M059J (cell line): Measurements from ENCODE around the gene NR0B2. TPM values are rescaled to one million over a fixed set of nuclear protein-coding genes. Genes with fewer than 3 reads are reported as not detected.
"Not testable (repeated sequence)": the region's sequence is repeated elsewhere in the genome, so short reads cannot be mapped to it uniquely, and the experiment has no call there.

Experiments
- DNase-seq: peaks from one replicate; pipeline ENCODE4 v3.0.0-alpha.2; 2012; ENCODE audit warnings: low read depth
- total RNA-seq: library from RNA; depleted of rRNA; stranded (reverse); fragments of >200 nt; shearing (Covaris generic); gene quantifications from 2 replicates; pipeline ENCODE4 v1.2.3, GENCODE V29; 2014; rRNA removed

The NR0B2 gene, protein sequence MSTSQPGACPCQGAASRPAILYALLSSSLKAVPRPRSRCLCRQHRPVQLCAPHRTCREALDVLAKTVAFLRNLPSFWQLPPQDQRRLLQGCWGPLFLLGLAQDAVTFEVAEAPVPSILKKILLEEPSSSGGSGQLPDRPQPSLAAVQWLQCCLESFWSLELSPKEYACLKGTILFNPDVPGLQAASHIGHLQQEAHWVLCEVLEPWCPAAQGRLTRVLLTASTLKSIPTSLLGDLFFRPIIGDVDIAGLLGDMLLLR
- total RNA-seq: not detected in 2 replicates

DNA sequence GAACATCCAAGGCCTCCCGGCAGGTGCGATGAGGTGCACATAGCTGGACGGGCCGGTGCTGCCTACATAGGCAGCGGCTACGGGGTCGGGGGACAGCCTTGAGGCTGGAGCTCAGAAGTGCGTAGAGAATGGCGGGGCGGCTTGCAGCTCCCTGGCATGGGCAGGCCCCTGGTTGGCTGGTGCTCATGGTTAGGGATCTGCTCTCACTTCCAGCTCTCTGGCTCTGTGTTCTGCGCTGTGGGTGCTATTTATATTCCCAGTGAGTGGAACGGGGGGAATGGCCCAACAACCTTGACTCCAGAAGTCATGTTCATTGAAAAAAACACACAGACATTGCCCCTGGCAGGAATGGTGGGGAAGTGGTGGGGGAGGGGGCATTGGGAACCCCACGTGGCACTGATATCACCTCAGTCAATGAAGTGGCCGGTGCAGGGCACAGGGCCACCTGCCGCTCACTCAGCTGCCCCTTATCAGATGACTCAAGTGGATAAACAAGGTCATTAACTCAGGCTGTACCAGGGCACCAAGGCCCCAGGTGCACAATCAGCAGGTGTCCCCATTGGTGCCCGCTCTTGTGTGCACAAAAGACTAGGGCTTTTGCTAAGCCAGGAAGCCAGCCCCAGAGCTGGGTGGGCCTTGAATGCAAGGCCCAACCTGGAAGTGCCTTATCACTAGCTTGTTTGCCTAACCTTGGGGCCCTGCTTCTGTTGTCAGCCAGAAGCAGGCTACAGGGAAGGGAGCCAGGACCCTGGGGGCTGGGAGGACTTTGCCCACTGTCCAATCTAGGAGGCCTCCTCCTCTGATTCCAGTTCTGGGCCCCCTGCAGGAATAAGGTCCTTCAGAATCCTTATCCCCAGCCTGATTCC lies at the start of gene NR0B2:
NR0B2 (minus strand) TSS at position 222 of the 866 bp plus-strand sequence; CDS start at position 187, 35 bp downstream.
- no peak for DNase-seq

DNA sequence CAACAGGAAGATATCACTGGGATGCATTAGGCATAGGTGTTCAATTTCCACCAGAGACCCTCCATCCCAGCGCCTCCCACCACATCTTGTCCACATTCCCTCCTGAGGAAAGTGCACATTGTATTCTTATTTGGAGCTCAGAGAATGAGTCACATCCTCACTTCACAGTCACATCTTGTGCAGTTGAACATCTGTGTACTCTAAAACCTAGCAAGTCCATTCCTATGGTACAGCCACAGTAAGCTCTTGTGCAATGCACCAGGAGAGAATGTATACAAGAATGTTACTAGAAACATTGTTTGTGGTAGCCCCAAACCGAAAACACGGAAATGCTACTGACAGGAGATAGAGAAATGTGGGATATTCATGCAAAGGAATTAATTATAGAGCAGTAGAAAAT lies 48.1 kb upstream of the NR0B2 start:
- DNase-seq: peak; percentile 73

DNA sequence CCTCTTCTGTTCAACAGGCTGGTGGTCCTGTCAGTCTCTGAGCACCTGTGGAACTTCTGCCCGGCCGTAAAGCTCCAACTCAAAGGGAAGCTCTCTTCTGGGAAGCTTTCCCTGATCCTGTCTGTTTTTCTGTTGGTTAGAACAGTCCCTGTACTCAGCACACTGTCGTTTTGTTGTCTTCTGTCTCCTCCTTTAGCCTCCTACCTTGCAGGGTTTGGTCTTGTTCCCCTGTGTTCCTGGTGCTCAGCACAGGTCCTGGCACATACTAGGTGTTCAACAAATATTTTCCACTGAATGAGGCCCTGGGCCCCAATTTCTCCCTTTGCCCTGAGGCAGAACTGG lies 46.8 kb upstream of the NR0B2 start:
- DNase-seq: no peak

DNA sequence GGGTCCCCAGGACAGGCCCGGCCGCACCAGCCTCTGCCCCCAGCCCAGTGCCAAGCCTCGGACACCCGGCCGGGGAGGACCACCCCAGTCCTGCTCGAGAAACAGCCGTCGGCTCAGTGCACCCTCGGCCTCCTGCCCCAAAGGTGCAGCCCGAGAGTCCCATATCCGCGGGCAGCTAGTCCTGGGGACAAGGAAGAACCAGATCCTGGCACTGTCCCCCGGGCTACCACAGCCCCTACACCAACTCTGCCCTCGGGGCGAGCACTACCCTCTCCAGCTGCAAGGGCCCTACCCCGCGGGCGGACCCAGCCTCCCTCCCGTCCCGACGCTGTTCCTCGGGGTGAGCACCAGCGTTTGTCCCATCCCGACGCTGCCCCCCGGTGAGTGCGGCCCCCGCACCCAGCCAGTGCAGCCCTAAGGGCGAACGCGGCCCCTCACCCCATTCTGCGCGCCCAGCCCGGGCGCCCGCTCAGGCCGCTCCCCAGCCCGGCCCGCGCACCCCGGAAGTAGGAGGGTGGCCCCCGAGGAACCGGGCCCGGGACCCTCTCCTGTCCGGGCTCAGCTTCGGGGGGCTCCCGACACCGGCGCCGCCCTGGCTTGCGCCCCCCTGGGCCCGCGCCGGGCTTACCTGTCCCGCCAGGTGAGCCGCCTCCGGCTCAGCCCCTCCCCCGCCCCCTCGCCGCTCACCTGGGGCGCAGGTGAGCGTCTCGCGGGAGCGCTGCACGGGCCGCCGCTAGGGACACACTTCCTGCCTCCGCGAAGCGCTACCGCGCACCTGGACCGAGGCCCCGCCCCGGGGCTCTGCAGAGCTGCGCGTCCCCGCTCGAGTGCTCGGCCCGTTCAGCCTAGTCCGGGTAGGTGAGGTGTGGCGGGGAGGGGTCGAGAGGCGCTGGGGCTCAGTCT lies 46.2 kb upstream of the NR0B2 start, which contains the start of gene KDF1:
KDF1 (minus strand) TSS at position 747 of the 903 bp plus-strand sequence. CDS start 8,088 bp downstream, outside the sequence.
- no peak for DNase-seq

DNA sequence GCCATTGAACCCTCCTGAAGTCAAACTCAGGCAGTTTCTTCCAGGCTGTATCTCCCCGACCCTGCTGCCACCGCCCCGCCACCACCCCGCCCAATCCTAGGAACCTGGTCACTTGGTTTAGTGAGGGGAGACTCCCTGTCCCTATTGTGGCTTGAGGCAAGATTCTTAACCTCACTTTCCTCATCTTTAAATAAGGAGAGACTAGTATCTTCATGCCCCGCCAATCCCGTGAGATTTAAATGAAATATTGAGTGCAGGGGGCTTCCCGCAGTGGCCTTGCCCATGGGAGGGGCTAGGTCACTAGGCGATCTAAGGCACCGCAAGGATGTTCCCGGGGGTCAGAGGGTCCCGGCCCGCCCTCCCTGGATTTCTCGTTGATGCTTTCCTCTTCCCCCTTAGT lies 45.5 kb upstream of the NR0B2 start:
- DNase-seq: no peak

DNA sequence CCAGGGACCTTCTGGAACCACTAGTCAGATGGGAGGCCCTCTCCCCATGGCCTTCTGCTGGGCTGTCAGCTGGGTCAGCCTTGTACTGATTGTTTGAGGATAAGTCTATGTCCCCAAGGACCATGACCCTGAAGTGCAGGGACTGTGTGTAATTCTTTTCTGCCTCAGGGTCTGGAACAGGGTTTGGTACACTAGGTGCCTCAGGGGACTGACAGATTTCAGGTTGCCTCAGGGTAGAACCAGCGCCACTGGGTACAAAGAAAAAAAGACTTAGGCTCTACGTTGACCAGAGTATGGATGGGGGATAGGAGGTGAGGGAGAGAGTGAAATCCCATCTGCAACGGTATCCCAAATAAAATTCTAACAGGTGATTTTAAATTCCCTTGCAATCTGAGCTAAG lies 43.5 kb upstream of the NR0B2 start:
- DNase-seq: no peak

DNA sequence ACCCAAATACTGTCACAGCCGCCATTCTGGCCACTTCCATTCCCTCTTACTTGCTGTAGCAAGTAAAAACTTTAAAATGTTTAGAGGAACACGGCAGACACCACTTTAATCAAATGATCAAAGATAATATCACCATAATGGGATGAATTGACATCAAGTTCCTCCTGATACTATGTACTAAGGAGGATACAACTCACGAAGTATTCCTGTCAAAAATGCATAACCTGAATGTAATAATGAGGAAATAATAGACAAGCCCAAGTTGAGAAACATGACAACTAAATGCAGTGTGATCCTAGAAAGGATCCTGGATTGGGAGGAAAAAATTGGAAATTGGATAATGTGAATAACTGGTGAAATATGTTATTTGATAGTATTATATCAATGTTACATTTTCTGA lies 42.5 kb upstream of the NR0B2 start:
- DNase-seq: no peak

DNA sequence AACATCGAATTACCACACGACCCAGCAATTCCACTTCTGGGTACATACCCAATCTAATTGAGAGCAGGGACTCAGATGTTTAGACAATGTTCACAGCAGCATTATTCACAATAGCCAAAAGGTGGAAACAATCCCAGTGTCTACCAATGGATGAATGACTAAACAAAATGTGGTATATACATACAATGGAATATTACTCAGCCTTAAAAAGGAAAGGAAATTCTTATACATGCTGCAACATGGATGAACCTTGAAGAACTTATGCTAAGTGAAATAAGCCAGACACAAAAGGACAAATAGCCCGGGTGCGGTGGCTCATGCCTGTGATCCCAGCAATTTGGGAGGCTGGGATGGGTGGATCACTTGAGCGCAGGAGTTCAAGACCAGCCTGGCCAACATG lies 39.6 kb upstream of the NR0B2 start:
- DNase-seq: no peak

DNA sequence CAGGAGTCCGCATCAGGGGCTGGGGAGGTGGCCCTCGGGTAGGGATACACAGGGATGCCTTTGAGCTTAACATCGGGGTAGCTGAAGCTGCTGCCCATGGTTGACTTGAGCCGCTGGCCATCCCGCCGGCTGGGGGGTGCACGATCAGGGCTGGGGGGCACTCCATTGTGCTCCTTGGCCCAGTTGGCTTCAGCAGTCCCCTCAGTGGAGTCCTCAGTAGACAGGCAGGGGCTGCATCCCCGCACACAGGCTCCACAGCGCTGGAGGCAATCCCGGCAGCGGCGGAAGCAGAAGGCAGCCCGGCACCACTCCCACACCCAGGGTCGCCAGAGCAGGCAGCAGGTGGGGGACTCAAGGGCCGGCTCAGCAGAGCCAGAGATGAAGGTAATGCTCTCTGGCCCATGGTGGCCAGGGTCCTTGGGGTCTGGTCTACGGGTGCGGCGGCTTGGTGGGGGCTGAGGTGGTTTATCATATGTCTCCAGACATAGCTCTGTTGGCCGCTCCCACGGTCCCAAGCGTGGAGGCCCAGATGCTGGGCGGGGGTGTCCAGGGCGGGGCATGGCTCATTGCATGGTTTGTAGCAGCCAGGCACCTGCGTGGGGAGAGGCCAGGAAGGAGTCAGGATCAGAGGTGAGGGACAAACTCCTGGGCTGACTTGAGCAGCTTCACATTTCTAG lies 38.2 kb upstream of the NR0B2 start:
- DNase-seq: no peak

DNA sequence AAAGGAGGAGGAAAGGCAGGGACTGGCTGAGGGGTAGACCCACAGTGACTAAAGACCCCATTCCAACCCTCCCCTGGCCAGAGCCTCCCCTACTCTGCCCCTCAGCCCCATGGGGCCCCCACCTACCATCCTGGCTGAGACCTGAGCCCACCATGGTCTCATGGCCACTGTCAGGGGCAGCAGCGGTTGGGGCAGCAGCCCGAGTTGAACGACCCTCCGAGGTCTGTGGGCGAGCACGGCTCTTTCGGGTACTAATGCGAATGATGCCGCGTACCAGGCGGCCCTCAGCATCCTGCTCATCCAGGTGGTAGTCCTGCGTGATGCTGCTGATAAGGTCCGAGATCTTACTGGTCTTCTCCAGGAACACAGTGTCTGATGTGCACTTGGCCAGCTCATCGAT lies 37.4 kb upstream of the NR0B2 start:
- DNase-seq: no peak

DNA sequence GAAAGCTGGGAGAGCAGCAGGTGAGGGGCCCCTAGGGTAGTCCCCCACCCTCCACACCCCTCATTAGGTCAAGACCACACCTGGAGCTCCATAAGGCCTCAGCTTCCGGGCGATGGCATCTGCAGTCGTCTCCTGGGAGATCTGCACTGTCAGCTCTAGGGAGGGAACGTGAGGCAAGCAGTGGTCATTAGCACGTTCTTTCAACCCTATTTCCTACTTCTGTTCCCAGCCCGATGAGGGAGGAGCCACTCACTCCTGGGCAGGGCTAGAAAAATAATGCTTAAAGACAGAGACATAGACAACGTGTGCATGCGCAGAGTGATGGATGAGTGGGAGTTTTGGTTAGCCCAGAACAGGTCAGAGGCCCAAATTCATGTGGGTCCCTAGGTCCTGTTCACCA lies 36.8 kb upstream of the NR0B2 start:
- DNase-seq: no peak

DNA sequence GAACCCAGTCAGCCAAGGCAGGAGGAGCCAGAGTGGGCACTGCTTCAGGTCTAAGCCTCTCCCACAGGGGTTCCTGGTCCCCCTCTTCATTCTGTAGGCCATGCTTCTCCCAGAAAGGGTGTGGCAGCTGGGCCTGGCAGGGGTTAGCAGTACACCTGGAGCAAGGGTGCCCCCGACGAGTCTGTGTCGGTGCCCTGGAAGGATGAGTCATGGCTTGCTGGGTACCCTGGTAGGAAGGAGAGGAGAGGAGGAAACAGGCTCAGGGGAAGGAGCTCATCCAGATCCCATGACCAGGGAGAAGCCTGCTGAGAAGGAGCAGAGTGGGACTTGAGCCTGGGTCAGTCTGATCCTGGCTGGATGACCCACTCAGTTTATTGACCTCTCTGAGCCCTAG lies 36.1 kb upstream of the NR0B2 start:
- DNase-seq: peak; percentile 26

DNA sequence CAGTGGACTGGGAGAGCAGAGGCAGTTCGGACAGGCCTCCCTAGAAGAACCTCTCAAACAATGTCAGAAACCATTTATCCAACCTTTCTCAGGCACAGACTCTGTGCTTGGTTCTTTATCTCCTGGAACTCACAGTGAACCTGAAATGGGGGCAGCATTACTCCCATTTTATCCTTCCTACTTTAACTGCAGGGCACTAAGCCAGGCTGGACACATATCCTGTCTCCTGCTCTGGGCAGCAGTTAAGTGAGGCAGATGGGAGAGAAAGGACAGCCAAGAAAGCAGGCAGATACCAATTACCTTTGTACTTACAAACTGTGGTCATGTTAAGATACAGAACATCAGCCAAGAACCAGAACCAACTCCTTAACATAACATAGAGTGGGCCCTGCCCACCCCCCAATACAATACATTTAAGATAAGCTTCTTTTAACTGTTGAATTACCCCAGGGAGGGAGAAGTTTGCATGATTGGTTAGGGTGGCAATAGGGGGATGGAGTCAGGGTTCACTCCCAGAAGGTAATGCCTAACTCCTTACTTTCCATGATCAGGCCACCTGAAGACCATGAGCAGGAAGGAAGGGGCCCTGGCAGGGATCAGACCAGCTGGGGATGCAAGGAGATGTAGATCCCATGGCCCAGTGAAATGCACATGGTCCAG lies 35.6 kb upstream of the NR0B2 start:
- DNase-seq: peak; percentile 37

DNA sequence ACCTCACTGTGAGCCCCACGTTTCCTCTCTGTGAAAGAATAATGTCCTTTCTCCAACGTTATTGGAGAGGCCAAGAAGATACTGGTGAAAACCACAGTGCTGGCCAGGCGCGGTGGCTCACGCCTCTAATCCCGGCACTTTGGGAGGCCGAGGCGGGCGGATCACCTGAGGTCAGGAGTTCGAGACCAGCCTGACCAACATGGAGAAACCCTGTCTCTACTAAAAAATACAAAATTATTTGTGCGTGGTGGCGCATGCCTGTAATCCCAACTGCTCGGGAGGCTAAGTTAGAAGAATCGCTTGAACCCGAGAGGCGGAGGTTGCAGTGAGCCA lies 34.9 kb upstream of the NR0B2 start:
- DNase-seq: not testable (repeated sequence)

DNA sequence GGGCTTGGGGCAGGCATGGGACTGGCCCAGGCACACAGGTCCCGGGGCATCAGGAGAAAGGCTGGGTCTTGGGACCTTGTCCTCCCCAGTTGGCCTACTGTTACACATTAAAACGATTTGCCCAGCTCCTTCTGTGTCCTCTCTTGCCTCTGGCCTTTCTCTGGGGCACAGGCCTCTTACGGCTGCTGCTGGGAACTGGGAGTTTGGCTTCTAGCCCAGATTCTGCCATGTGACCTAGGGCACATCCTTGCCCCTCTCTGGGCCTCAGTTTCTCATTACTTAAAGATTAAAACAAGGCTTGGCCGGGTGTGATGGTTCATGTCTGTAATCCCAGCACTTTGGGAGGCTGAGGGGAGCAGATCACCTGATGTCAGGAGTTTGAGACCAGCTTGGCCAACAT lies 32.5 kb upstream of the NR0B2 start:
- no peak for DNase-seq

DNA sequence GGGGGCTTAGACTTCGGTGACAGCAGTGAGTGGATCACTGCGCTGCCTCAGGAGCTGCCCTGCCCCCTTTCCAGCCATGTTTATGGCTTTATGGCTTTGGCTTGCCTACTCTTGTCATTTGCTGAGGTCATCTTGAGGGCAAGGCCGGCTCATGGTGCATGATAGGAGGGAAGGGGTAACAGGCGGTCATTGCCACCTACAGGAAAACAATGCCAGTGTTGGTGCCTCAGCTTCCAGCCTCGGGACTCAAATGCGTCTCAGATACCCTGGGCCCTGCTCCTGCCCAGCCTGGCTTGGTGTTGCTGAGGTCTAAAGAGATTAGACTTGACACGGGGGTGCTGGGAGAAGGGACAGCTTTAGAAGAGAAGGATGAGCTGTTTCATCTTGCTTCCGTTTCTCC lies 32.0 kb upstream of the NR0B2 start:
- no peak for DNase-seq

DNA sequence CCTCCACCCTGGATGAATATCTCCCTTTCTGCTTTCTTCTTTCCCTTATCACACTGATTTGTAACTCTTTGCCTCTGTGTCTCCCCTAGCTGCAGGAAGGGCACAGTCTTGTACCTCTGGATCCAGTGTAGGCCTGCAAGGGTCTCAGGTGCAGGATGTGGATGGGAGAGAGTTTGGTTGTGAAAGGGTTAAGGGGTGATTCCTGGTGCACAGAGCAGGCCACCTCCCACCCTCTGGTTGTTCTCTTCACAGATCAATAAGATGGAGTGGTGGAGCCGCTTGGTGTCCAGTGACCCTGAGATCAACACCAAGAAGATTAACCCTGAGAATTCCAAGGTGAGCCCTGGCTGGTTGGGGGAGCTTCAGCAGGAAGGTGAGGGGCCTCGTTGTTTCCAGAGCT lies 31.4 kb upstream of the NR0B2 start:
- DNase-seq: no peak

DNA sequence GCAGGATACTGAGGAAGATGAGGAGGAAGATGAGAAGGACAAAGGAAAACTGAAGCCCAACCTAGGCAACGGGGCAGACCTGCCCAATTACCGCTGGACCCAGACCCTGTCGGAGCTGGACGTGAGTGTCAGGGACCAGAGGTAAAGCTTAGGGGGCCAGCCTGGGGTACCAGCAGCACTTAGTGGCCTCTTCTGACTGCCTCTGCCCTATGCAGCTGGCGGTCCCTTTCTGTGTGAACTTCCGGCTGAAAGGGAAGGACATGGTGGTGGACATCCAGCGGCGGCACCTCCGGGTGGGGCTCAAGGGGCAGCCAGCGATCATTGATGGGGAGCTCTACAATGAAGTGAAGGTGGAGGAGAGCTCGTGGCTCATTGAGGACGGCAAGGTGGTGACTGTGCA lies 28.9 kb upstream of the NR0B2 start:
- DNase-seq: no peak

DNA sequence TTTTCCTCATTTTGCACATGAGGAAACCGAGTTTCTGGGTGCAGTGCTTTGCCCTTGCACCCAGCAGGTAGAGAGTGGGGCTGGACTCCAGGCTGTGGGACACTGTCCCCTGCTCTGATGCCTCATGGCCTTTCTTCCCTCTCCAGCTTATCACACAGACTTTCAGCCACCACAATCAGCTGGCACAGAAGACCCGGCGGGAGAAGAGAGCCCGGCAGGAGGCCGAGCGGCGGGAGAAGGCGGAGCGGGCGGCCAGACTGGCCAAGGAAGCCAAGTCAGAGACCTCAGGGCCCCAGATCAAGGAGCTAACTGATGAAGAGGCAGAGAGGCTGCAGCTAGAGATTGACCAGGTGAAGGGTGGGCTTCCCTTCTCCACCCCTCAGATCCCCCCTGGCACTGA lies 27.5 kb upstream of the NR0B2 start:
- no peak for DNase-seq

DNA sequence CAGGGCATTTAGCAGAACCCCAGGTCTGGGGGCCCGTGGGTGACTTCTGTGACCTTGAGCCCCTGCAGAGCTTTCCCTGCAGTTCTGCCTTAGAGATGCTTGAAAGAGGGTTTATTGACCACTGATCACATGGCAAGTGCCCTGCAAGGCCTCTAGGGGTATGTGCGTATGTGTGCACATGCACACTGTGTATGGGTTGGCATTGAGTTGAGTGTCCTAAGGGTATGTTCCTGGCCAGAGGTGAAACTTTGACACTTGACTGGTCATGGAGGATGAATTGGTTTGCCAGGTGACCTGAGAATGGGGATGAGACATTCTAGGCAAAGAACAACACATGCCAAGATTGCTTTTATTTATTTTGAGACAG lies 24.9 kb upstream of the NR0B2 start:
- no peak for DNase-seq

DNA sequence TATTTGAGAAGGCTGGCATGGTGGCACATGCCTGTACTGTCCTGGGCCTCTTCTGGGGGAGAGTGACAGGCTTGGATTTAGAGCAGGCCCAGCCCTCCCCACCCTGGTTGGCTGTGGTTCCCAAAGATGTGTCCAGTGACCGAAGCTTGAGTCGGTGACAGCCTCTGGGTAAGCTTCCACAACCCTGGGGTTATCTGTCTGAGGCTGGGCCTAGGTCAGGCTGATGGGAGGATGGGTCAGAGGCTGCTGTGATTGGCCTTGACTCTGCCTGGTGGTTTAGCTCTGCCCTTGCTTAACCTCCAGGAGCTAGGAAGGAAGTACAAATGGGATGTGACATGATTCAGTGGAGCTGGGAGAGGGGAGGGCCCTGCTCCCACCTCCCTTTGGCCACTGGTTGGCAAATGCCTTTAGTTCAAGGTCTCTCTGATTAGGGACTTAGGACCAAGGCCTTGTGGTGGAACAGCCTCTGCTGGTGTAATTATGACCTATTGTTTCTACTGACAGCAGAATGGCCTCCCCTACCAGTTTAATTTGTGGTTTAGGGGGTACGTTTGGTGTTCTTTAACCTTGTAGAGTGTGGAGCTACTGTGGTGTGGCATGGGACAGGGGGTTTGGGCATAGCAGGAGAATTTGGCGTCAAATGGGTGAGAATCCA lies 24.4 kb upstream of the NR0B2 start:
- DNase-seq: no peak
